Osteocyte (in vitro differentiated cells): Measurements from ENCODE around the gene CFAP52. TPM values are rescaled to one million over a fixed set of nuclear protein-coding genes. Genes with fewer than 3 reads are reported as not detected.
A peak's percentile ranks its signal among the peaks of the same experiment; 100 is the strongest.

Experiments used
- DNase-seq: peaks from one replicate; pipeline ENCODE4 v3.0.0; 2021; ENCODE audit warnings: mixed read lengths; ENCODE audit not compliant: unreplicated experiment; ENCODE audit errors: extremely low spot score
- H3K27ac Mint-ChIP-seq: one replicate; pipeline ENCODE4 v1.8.0; 2021; ENCODE audit warnings: mild to moderate bottlenecking, mixed read lengths; ENCODE audit not compliant: unreplicated experiment
- H3K27me3 Mint-ChIP-seq: one replicate; pipeline ENCODE4 v1.8.0; 2021; ENCODE audit warnings: mixed read lengths; ENCODE audit not compliant: unreplicated experiment
- H3K36me3 Mint-ChIP-seq: one replicate; pipeline ENCODE4 v1.8.0; 2021; ENCODE audit warnings: mixed read lengths; ENCODE audit not compliant: unreplicated experiment
- H3K4me1 Mint-ChIP-seq: one replicate; pipeline ENCODE4 v1.8.0; 2021; ENCODE audit warnings: mixed read lengths; ENCODE audit not compliant: unreplicated experiment
- H3K4me3 Mint-ChIP-seq: one replicate; pipeline ENCODE4 v1.8.0; 2021; ENCODE audit warnings: mild to moderate bottlenecking, moderate library complexity, mixed read lengths; ENCODE audit not compliant: unreplicated experiment
- H3K9me3 Mint-ChIP-seq: one replicate; pipeline ENCODE4 v1.8.0; 2021; ENCODE audit warnings: mixed read lengths; ENCODE audit not compliant: unreplicated experiment
- total RNA-seq: library from RNA; stranded (reverse); gene quantifications from 2 replicates; pipeline ENCODE4 v1.2.1, GENCODE V29; 2021
- TF ChIP-seq, protein P1 (sequence below): fragments of 200-600 bp; sonication (generic); IDR thresholded peaks from 2 replicates; pipeline ENCODE4 v1.5.0; 2021; ENCODE audit warnings: antibody characterized with exemption, mild to moderate bottlenecking, moderate library complexity

CFAP52 gene
- total RNA-seq, 1 donor from 2014 or later: not detected

DNA sequence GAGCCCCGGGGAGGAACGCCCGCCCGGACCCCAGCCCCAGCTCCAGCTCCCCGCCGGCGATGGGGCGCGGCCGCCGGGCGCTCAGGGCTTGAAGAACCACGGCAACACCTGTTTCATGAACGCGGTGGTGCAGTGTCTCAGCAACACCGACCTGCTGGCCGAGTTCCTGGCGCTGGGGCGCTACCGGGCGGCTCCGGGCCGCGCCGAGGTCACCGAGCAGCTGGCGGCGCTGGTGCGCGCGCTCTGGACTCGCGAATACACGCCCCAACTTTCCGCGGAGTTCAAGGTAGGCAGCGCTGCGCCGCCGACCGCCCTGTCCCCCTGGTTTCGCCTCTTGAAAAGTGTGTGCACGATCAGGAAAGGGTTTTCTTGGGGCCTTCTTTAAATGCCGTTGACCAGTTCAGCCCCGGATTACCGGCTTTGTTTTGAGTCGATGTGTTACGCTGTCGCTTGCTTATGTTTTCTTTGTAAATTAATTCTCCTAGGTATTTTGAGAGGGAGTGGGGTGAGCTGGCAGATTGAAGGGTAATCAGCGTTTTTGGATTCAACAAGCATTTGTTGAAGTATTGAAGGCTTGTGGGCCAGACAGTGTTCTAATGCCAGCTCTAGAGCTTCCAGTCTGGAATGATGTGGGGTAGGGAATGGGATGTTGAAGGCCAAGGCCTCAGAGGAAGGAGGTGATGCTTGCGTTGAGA lies 69.6 kb downstream of the CFAP52 start:
- H3K4me3 Mint-ChIP-seq: peak overlapping the region; percentile 78

DNA sequence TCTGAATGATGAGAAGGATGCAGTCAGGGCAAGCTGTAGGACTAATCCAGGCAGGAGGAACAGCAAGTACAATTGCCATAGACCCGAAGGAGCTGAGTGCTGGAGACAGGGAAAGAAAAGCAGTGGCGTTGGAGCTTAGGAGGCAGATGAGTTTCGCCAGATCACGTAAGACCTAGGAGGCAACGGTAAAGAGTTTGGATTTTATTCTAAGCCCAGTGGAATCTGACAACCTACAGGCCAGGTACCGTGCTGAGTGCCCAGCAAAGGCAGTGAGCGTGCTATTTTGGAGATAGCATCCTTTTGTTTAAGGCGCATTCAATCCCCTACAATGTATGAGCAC lies 70.1 kb downstream of the CFAP52 start:
- no peak for DNase-seq
- Mint-ChIP-seq H3K27me3 (no peaks in the 10 kb centered on the region), H3K4me1 (peaks cover 40% of the 10 kb centered on the region)

More for the DNA sequence above, 69.6 kb downstream of the CFAP52 start:
- Mint-ChIP-seq H3K36me3 (no peaks in the 10 kb centered on the region), H3K27me3 (no peaks in the 10 kb centered on the region), H3K27ac (peak overlapping the region; percentile 58), H3K9me3 (no peaks in the 10 kb centered on the region), H3K4me1 (peaks cover 40% of the 10 kb centered on the region)
- TF ChIP-seq, protein P1, sequence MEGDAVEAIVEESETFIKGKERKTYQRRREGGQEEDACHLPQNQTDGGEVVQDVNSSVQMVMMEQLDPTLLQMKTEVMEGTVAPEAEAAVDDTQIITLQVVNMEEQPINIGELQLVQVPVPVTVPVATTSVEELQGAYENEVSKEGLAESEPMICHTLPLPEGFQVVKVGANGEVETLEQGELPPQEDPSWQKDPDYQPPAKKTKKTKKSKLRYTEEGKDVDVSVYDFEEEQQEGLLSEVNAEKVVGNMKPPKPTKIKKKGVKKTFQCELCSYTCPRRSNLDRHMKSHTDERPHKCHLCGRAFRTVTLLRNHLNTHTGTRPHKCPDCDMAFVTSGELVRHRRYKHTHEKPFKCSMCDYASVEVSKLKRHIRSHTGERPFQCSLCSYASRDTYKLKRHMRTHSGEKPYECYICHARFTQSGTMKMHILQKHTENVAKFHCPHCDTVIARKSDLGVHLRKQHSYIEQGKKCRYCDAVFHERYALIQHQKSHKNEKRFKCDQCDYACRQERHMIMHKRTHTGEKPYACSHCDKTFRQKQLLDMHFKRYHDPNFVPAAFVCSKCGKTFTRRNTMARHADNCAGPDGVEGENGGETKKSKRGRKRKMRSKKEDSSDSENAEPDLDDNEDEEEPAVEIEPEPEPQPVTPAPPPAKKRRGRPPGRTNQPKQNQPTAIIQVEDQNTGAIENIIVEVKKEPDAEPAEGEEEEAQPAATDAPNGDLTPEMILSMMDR: peak; percentile 27
- peak; percentile 86 for DNase-seq

DNA sequence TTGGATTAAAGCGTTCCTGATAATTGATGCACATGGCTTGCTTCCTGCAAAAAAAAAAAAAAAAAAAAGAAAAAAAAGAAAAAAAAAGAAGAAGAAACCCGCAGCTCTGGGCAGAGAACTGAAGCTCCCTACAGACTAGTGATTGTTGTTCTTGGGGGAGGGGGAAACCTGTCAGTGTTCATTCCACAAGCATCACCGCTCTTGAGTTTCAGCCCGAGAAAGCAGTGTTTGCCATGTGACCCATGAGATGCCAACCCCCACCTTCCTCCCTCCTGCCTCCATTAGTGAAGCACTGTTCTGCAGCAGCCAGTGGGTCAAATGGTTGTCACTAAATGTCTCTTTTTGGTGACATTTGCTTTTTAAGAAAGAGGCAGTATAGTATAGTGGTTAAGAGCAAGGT lies 70.6 kb downstream of the CFAP52 start:
- Mint-ChIP-seq H3K27me3 (no peaks in the 10 kb centered on the region), H3K36me3 (no peaks in the 10 kb centered on the region), H3K9me3 (no peaks in the 10 kb centered on the region), H3K4me3 (peak overlapping the region; percentile 78), H3K4me1 (peaks cover 40% of the 10 kb centered on the region), H3K27ac (no peak overlapping the region)
- TF ChIP-seq, protein P1: no peak
- no peak for DNase-seq

More for the DNA sequence above, 70.1 kb downstream of the CFAP52 start:
- TF ChIP-seq, protein P1: no peak
- H3K9me3 Mint-ChIP-seq: no peaks in the 10 kb centered on the region
- H3K27ac Mint-ChIP-seq: peak overlapping the region; percentile 58
- H3K4me3 Mint-ChIP-seq: peak overlapping the region; percentile 78
- H3K36me3 Mint-ChIP-seq: no peaks in the 10 kb centered on the region

DNA sequence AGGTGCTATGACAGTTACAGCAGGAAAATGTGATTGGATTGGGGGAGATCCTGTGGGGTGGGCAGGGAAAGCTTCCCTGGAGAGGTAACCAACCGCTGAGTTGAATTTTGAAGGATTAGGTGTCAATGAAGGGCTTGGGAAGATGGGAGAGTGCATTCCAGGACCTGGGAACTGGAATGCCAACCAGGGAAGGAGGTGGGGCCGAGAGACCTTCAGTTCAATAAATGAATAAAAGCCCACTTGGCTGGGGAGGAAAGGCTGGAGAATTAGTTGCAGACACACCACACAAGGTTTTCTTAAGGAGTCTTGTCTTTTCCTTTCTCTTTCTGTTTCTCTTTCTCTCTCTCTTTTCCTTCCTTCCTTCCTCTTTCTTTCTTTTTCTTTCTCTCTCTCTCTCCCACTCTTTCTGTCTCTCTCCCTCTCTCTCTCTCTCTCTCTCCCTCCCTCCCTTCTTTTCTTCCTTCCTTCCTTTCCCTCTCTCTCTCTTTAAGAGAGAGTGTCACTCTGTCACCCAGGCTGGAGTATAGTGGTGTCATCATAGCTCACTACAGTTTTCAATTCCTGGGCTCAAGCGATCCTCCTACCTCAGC lies 72.2 kb downstream of the CFAP52 start:
- no peaks in the 10 kb centered on the region for H3K9me3 Mint-ChIP-seq
- TF ChIP-seq, protein P1: no peak
- H3K36me3 Mint-ChIP-seq: peaks cover 2% of the 10 kb centered on the region
- H3K4me3 Mint-ChIP-seq: peak overlapping the region; percentile 56
- no peaks in the 10 kb centered on the region for H3K27me3 Mint-ChIP-seq
- no peak for DNase-seq
- peak overlapping the region; percentile 64 for H3K27ac Mint-ChIP-seq
- peaks cover 38% of the 10 kb centered on the region for H3K4me1 Mint-ChIP-seq

DNA sequence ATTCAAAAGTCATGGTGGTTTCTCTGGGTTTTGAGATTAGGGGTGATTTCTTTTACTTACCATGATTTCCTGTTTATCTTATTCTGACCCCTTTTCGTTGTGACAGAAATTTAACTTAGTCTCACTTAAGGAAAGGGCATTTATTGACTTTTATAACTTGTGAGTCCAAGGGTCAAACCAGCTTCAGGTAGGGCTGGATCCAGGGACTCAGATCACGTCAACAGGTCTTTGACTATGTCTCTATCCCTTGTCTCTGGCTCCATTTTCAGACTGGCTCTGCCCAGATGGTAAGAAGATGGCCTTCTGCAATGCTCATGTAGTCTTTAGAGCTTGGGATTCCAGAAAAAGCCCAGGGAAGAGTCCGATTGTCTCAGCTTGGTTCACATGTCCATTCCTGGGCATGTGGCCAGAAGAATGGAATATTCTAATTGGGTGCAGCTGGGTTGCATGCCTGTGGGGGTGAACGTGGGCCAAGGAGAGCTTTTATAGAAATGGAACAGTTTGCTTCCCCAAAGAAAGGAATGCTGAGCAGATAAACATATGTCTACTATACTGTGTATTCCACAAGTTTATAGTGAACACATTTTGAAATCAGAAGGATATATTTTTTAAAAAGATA lies 82.3 kb downstream of the CFAP52 start:
- no peak for DNase-seq

More for the DNA sequence above, 82.3 kb downstream of the CFAP52 start:
- Mint-ChIP-seq H3K27ac (peak overlapping the region; percentile 48), H3K4me3 (no peak overlapping the region), H3K27me3 (no peaks in the 10 kb centered on the region), H3K36me3 (peaks cover 2% of the 10 kb centered on the region), H3K9me3 (peaks cover 3% of the 10 kb centered on the region), H3K4me1 (peaks cover 33% of the 10 kb centered on the region)
- TF ChIP-seq, protein P1: no peak
